ENCODE measurements around the gene XYLT1. TPM values are rescaled to one million over a fixed set of nuclear protein-coding genes. Genes with fewer than 3 reads are reported as not detected.

XYLT1 gene
- total RNA-seq, 1 experiment from 2014 or later, result 12.5 TPM

DNA sequence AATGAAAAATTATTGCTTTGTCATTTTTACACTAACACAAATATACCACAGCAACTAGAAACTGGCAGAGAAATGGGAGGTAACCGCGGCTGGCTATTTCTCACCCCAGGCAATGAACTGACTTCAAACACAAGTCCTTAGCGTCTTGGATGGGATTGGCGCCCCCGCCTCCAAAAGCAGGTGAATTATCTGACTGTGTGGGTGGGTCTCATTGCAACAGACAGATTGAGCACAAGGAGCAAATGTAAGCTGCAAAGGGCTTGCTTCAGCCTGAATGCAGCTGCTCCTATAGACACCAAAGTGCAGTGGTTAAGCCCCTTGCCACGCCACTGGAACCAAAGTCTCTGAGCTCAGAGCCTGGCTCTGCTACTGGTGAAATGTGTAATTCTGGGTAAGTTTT is 225.0 kb downstream of the XYLT1 start:
- ChIA-PET CTCF (no interaction called here), POLR2A (no interaction called here)
- intact Hi-C loops (cut with micrococcal nuclease; ENCODE audit: unreplicated experiment), result no loop called here
- H3K4me3 Mint-ChIP-seq (ENCODE audit: unreplicated experiment), result no peak overlapping the region
- H3K27me3 Mint-ChIP-seq (ENCODE audit: insufficient read depth, unreplicated experiment), result no peaks in the 10 kb centered on the region
- Histone ChIP-seq H3K36me3 (ENCODE audit: control insufficient read depth, insufficient read depth, low read length) (no peaks in the 10 kb centered on the region), H3K4me3 (ENCODE audit: low read depth, low read length) (no peak overlapping the region), H3K4me1 (no peaks in the 10 kb centered on the region), H3K9me3 (no peaks in the 10 kb centered on the region), H3K27me3 (replicated peaks; ENCODE audit: control insufficient read depth, insufficient read depth, low read length) (no peaks in the 10 kb centered on the region)
- H3K27ac Mint-ChIP-seq (ENCODE audit: unreplicated experiment), result no peak overlapping the region
- no peak for DNase-seq
- peaks cover 10% of the 10 kb centered on the region for H3K36me3 Mint-ChIP-seq (ENCODE audit: insufficient read depth, unreplicated experiment)
- no peaks in the 10 kb centered on the region for H3K9me3 Mint-ChIP-seq (ENCODE audit: unreplicated experiment)
- no peaks in the 10 kb centered on the region for H3K4me1 Mint-ChIP-seq (ENCODE audit: low read depth, unreplicated experiment)
- TF ChIP-seq, protein P1, sequence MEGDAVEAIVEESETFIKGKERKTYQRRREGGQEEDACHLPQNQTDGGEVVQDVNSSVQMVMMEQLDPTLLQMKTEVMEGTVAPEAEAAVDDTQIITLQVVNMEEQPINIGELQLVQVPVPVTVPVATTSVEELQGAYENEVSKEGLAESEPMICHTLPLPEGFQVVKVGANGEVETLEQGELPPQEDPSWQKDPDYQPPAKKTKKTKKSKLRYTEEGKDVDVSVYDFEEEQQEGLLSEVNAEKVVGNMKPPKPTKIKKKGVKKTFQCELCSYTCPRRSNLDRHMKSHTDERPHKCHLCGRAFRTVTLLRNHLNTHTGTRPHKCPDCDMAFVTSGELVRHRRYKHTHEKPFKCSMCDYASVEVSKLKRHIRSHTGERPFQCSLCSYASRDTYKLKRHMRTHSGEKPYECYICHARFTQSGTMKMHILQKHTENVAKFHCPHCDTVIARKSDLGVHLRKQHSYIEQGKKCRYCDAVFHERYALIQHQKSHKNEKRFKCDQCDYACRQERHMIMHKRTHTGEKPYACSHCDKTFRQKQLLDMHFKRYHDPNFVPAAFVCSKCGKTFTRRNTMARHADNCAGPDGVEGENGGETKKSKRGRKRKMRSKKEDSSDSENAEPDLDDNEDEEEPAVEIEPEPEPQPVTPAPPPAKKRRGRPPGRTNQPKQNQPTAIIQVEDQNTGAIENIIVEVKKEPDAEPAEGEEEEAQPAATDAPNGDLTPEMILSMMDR (IDR thresholded peaks at IDR 0.05; ENCODE audit: insufficient read depth in 1 of 2, low read depth in 1 of 2, low read length in 1 of 2, severe bottlenecking in 1 of 2, unreplicated experiment in 1 of 2), result no peak
- BruUV-seq (replicated peaks), result no TSS peak

DNA sequence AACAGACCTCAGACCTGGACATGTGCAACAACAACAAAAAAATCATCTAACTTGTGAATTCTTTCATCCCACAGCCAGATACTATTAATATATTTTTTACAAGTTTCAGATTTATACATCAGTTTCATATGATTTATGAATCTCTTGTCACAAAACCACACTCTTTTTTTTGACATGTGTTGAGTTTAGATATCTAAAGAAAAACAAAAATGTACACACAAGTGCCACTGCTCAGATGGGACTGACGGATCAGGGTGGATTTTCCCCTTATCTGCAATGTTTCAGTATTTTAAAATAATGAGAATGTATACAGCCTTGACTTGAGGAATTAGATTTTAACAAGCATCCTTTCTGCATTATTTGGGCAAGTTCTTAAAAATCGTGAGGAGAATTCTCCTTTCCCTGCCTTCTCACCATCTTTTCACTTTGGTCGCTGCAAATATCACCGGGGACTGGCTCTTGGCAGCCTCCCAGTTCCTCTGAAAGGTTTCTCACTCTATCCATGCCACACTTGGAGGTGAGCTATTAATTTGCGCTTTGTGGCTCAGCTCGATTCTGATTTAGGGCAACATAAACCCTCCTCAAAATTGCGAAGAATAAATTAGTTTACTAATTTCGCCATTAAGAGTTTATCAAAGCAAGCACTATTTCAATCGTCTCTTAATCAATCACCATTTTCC is 225.7 kb downstream of the XYLT1 start:
- no peak overlapping the region for H3K27ac Mint-ChIP-seq (ENCODE audit: unreplicated experiment)

DNA sequence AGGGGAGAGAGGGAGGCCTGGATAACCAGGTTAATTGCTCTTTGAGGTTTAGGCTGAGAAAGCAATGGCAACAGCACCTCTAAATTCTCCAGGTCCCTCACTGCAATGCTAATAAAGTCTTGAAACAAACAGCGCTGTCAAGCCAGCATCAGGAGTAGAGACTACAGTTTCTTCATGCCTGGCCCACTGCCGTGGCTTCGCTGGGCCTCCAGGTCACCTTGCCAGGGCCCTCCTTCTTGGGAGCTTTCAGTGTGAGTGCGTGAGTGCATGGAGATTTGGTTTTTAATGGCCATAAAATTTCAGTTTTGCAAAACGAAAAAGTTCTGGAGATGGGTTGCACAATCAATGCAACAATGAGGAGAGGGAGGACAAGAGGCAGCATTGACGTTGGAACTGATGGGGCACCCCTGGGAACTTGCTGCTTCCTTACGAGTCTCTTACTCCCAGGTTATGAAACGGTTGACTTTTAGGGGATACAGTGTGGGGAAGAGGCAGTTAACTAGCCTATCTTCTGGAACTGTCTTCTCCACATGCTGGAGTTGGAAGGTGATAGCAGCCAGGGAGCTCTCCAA is 229.4 kb downstream of the XYLT1 start:
- intact Hi-C loops (cut with micrococcal nuclease; ENCODE audit: unreplicated experiment), result no loop called here
- Mint-ChIP-seq H3K27me3 (ENCODE audit: insufficient read depth, unreplicated experiment) (no peaks in the 10 kb centered on the region), H3K4me1 (ENCODE audit: low read depth, unreplicated experiment) (no peaks in the 10 kb centered on the region), H3K27ac (ENCODE audit: unreplicated experiment) (no peak overlapping the region), H3K9me3 (ENCODE audit: unreplicated experiment) (peaks cover 10% of the 10 kb centered on the region), H3K4me3 (ENCODE audit: unreplicated experiment) (no peak overlapping the region), H3K36me3 (ENCODE audit: insufficient read depth, unreplicated experiment) (peaks cover 10% of the 10 kb centered on the region)
- no TSS peak for BruUV-seq (replicated peaks)
- Histone ChIP-seq H3K4me1 (no peaks in the 10 kb centered on the region), H3K4me3 (ENCODE audit: low read depth, low read length) (no peak overlapping the region), H3K9me3 (no peaks in the 10 kb centered on the region), H3K36me3 (ENCODE audit: control insufficient read depth, insufficient read depth, low read length) (no peaks in the 10 kb centered on the region), H3K27me3 (replicated peaks; ENCODE audit: control insufficient read depth, insufficient read depth, low read length) (no peaks in the 10 kb centered on the region)
- POLR2A ChIA-PET, result no interaction called here
- CTCF ChIA-PET, result no interaction called here
- no peak for DNase-seq
- TF ChIP-seq, protein P1 (IDR thresholded peaks at IDR 0.05; ENCODE audit: insufficient read depth in 1 of 2, low read depth in 1 of 2, low read length in 1 of 2, severe bottlenecking in 1 of 2, unreplicated experiment in 1 of 2), result no peak

More for the DNA sequence above, 225.7 kb downstream of the XYLT1 start:
- H3K36me3 ChIP-seq (ENCODE audit: control insufficient read depth, insufficient read depth, low read length), result no peaks in the 10 kb centered on the region
- H3K4me1 Mint-ChIP-seq (ENCODE audit: low read depth, unreplicated experiment), result no peaks in the 10 kb centered on the region
- TF ChIP-seq, protein P1 (IDR thresholded peaks at IDR 0.05; ENCODE audit: insufficient read depth in 1 of 2, low read depth in 1 of 2, low read length in 1 of 2, severe bottlenecking in 1 of 2, unreplicated experiment in 1 of 2), result no peak
- H3K36me3 Mint-ChIP-seq (ENCODE audit: insufficient read depth, unreplicated experiment), result peaks cover 10% of the 10 kb centered on the region
- CTCF ChIA-PET, result no interaction called here
- no TSS peak for BruUV-seq (replicated peaks)
- H3K9me3 Mint-ChIP-seq (ENCODE audit: unreplicated experiment), result no peaks in the 10 kb centered on the region
- no peaks in the 10 kb centered on the region for H3K27me3 Mint-ChIP-seq (ENCODE audit: insufficient read depth, unreplicated experiment)
- no peaks in the 10 kb centered on the region for H3K9me3 ChIP-seq
- POLR2A ChIA-PET, result no interaction called here
- no peaks in the 10 kb centered on the region for H3K4me1 ChIP-seq
- intact Hi-C loops (cut with micrococcal nuclease; ENCODE audit: unreplicated experiment), result no loop called here
- H3K4me3 ChIP-seq (ENCODE audit: low read depth, low read length), result no peak overlapping the region
- H3K27me3 ChIP-seq (replicated peaks; ENCODE audit: control insufficient read depth, insufficient read depth, low read length), result no peaks in the 10 kb centered on the region
- no peak overlapping the region for H3K4me3 Mint-ChIP-seq (ENCODE audit: unreplicated experiment)
- no peak for DNase-seq
